Pancreas (tissue), 10 donors: Measurements from ENCODE around the gene PPP4R3B. TPM values are rescaled to one million over a fixed set of nuclear protein-coding genes. Genes with fewer than 3 reads are reported as not detected.

ENCODE experiments used
- ATAC-seq, 4 donors: fragments of 200-7000 bp; cut with Tn5 transposase; one replicate each; pipeline versions ENCODE4 v1.8.0 to v1.9.1; 2020; ENCODE audit warnings: mild to moderate bottlenecking in 4 of 4, moderate library complexity in 4 of 4
- DNase-seq, 6 donors: peaks; one replicate each; pipeline ENCODE4 v3.0.0-alpha.2; 2020
- FAIRE-seq: peaks from 2 replicates; lab custom pipeline; 2012; peaks lifted over from hg19 to GRCh38; lab: Jason Lieb, UNC
- H3K27ac ChIP-seq, 4 donors: fragments of 200-600 bp; sonication (generic); 1 replicate in 3 of 4; 2 replicates in 1 of 4; pipeline versions ENCODE4 v1.5.0 to v1.8.0; 2020
- H3K27me3 ChIP-seq, 4 donors: fragments of 200-600 bp; one replicate each; pipeline ENCODE4 v1.8.0; 2021
- H3K36me3 ChIP-seq, 3 donors: fragments of 200-600 bp; sonication (generic) in 1 of 3; one replicate each; pipeline versions ENCODE4 v1.5.0 to v1.8.0; 2020 to 2021
- H3K4me1 ChIP-seq, 3 donors: fragments of 200-600 bp; one replicate each; pipeline ENCODE4 v1.8.0; 2021
- H3K4me3 ChIP-seq, 4 donors: fragments of 200-600 bp; sonication (generic) in 2 of 4; one replicate each; pipeline versions ENCODE4 v1.5.0 to v1.8.0; 2020 to 2021
- H3K9me3 ChIP-seq, 4 donors: fragments of 200-600 bp; one replicate each; pipeline ENCODE4 v1.8.0; 2021
- CTCF ChIP-seq, 4 donors: fragments of 200-600 bp; sonication (generic) in 3 of 4; IDR thresholded peaks; one replicate each; pipeline versions ENCODE4 v1.5.0 to v1.8.0; 2021; ENCODE audit warnings: antibody characterized with exemption in 4 of 4
- WGBS, 2 donors: extraction: QIAGEN DNeasy Blood & Tissue Kit; methylation state at CpG; one replicate each; pipeline ENCODE4 v1.1.7; 2013; 5-methylcytosine and 5-hydroxymethylcytosine counted together
- intact Hi-C, 3 donors: fragments of 100-400 bp; cut with DNase I; formaldehyde crosslinking; loops; one replicate each; pipeline versions ENCODE4 v1.11.1 to v1.14.2; 2022
- polyA plus RNA-seq, 2 donors: library from polyadenylated mRNA; stranded (reverse); fragments of 200-250 nt; gene quantifications; one replicate each; pipeline ENCODE4 v1.2.3, GENCODE V29; 2013
- total RNA-seq, 6 donors: library from RNA; stranded (reverse); fragmentation: NEBNext Ultra II Directional in 4 of 6; extraction: Animal tissue kit (Norgen Biotek cat#: 25700) in 4 of 6; gene quantifications; one replicate each; pipeline versions ENCODE4 v1.2.1 to v1.2.4, GENCODE V29; 2021 to 2023
- donor health status: healthy with polysubstance abuse.
- donor health status: DM: no; HTN: no; CAD: no; lungs with moderate emphysema.
- donor health status: DM: no; HTN: no; CAD: no.
- donor health status: control.
- donor health status: control.
- donor health status: Bipolar disorder and iron deficiency.
- donor health status: DM: yes; HTN: yes; CAD: no.
- donor health status: DM: no; HTN: no; CAD: no.
- donor health status: DM: no; HTN: no; CAD: no.
- donor health status: DM: yes; HTN: yes; CAD: no.

PPP4R3B gene
- total and polyA plus RNA-seq, 8 donors: 13.7 to 59.1 (median 33.5) TPM

- Histone ChIP-seq H3K36me3 (peaks cover 0 to 26% (median 4%) of the 10 kb centered on the region in 3 donors), H3K4me3 (no peak overlapping the region), H3K4me1 (no peaks in the 10 kb centered on the region), H3K27me3 (no peaks in the 10 kb centered on the region), H3K9me3 (no peaks in the 10 kb centered on the region), H3K27ac (no peak overlapping the region)
- no peak for TF ChIP-seq CTCF (IDR thresholded peaks at IDR 0.05)
- 86 to 94% methylated on average over 1 of the region's 1 CpG for WGBS, 2 donors
- intact Hi-C loops: no loop called here
- no peak for DNase-seq
- no peak for FAIRE-seq
- no peak for ATAC-seq
Measured at GRCh38 chr2:55547001-55547400, 70.4 kb downstream of the PPP4R3B start.

GRCh38 chr2:55530539-55531081 lies 86.8 kb downstream of the PPP4R3B start:
- no peaks in the 10 kb centered on the region for H3K27me3 ChIP-seq
- H3K4me3 ChIP-seq: no peak overlapping the region
- intact Hi-C loops: no loop called here
- ATAC-seq (no peak), FAIRE-seq (no peak), DNase-seq (no peak)
- H3K36me3 ChIP-seq: peaks cover 0 to 29% (median 2%) of the 10 kb centered on the region in 3 donors
- TF ChIP-seq CTCF (IDR thresholded peaks at IDR 0.05): no peak
- 90 to 92% methylated on average over 6 of the region's 6 CpGs for WGBS, 2 donors
- no peaks in the 10 kb centered on the region for H3K4me1 ChIP-seq
- H3K27ac ChIP-seq: no peak overlapping the region
- no peaks in the 10 kb centered on the region for H3K9me3 ChIP-seq

DNA sequence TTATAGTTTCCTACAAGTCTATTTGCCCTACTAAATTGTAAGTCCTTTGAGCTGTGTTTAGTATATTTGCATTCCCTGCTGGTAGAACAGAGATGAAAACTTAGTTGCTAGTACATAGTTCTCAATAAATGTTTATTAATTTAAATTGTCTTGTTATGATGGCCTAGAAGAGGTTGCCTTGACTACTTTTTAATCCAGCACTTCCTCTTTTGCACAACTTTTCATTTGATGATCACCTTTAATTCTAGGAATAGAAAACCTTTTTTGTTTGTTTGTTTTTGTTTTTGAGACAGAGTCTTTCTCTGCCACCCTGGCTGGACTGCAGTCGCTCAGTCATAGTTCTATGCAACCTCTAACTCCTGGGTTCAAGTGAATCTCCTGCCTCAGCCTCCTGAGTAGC lies 91.2 kb downstream of the PPP4R3B start:
- Histone ChIP-seq H3K4me1 (peaks cover 0 to 4% (median 1%) of the 10 kb centered on the region in 3 donors), H3K27me3 (no peaks in the 10 kb centered on the region), H3K27ac (no peak overlapping the region), H3K9me3 (no peaks in the 10 kb centered on the region), H3K4me3 (no peak overlapping the region), H3K36me3 (peaks cover 0 to 26% (median 3%) of the 10 kb centered on the region in 3 donors)
- ATAC-seq (no peak), DNase-seq (no peak), FAIRE-seq (no peak)
- WGBS, 2 donors: 96 to 98% methylated on average over 1 of the region's 1 CpG
- TF ChIP-seq CTCF (IDR thresholded peaks at IDR 0.05): no peak
- intact Hi-C loops: no loop called here

- Histone ChIP-seq H3K4me3 (no peak overlapping the region), H3K27ac (no peak overlapping the region), H3K36me3 (peaks cover 0 to 20% (median 3%) of the 10 kb centered on the region in 3 donors), H3K9me3 (no peaks in the 10 kb centered on the region), H3K4me1 (peaks cover 0 to 9% (median 4%) of the 10 kb centered on the region in 3 donors), H3K27me3 (no peaks in the 10 kb centered on the region)
- DNase-seq (peak in 2 of 6 donors; percentile 32 to 36), ATAC-seq (peak; percentile 49 to 81 (median 68)), FAIRE-seq (no peak)
- 47 to 64% methylated on average over 5 of the region's 5 CpGs for WGBS, 2 donors
- intact Hi-C loops: no loop called here
- no peak for TF ChIP-seq CTCF (IDR thresholded peaks at IDR 0.05)
Measured at GRCh38 chr2:55524884-55525437, 92.5 kb downstream of the PPP4R3B start.
